GM06990 (cell line): ENCODE data around the gene CLCN5.

Experiments
- DNase-seq: peaks from one replicate; pipeline ENCODE4 v3.0.0-alpha.2; 2011; ENCODE audit not compliant: insufficient read length; ENCODE audit errors: extremely low read depth
- H3K27me3 ChIP-seq: replicated peaks from 2 replicates; pipeline ENCODE4 v1.6.0; 2011; ENCODE audit warnings: low read length; ENCODE audit not compliant: control insufficient read depth, insufficient read depth
- H3K36me3 ChIP-seq: 2 replicates; pipeline ENCODE4 v1.5.1; 2011; ENCODE audit warnings: low read length; ENCODE audit not compliant: control insufficient read depth, insufficient read depth
- H3K4me3 ChIP-seq: replicated peaks from 2 replicates; pipeline ENCODE4 v1.5.1; 2011; ENCODE audit warnings: low read depth, mild to moderate bottlenecking, control low read depth, low read length
- CTCF ChIP-seq: IDR thresholded peaks from 2 replicates; pipeline ENCODE4 v1.5.1; 2011; ENCODE audit warnings: low read length, control low read depth, mild to moderate bottlenecking, inconsistent platforms; ENCODE audit not compliant: insufficient read depth, poor library complexity, severe bottlenecking

Gene CLCN5

GRCh38 chrX:50097071-50097470 lies 174.7 kb downstream of the CLCN5 start:
- H3K4me3 ChIP-seq = no peak overlapping the region
- no peaks in the 10 kb centered on the region for H3K36me3 ChIP-seq
- H3K27me3 ChIP-seq = no peaks in the 10 kb centered on the region
- no peak for DNase-seq
- TF ChIP-seq CTCF = no peak

DNA sequence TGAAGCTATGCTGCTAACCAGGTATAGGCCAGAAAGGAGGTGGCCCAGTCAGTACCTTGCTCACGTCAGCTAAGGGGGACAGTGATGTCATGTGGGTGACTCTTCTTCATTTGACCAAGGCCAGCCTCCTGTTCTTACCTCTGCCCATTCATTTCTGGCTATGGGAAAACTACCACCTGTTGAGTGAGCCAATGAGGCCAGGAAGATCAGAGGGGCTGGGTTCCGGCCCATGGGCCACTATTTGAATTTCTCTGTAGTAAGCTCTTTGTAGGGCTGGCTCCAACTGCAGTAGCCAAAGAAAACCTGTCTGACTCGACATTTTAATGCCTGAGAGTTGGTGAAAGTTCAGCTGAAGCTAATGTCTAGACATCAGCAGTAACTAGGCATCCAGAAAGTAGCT lies 175.8 kb downstream of the CLCN5 start:
- no peak for DNase-seq
- Histone ChIP-seq H3K4me3 (no peak overlapping the region), H3K27me3 (no peaks in the 10 kb centered on the region), H3K36me3 (no peaks in the 10 kb centered on the region)
- no peak for TF ChIP-seq CTCF

GRCh38 chrX:50098749-50099148 lies 176.4 kb downstream of the CLCN5 start:
- no peak for TF ChIP-seq CTCF
- H3K36me3 ChIP-seq = no peaks in the 10 kb centered on the region
- no peak for DNase-seq
- no peak overlapping the region for H3K4me3 ChIP-seq
- no peaks in the 10 kb centered on the region for H3K27me3 ChIP-seq

DNA sequence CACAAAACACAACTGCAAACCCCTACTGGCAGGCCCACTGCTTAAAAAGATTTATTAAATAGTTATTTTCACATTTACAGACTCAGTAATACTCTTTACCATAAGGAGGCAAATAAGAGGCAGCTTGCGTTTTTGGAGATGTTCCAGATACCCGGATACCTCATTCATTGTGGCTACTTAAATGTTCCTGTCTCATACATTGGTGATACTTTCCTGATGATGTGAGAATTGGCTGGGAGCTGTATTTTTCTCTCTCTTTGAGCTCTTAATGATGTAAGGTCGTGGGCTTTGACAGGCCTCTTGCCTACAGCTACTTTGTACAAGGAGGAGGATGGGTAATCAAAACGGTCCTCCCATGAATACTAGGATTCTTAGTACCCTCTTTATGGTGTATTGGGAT lies 176.9 kb downstream of the CLCN5 start:
- Histone ChIP-seq H3K4me3 (no peak overlapping the region), H3K27me3 (no peaks in the 10 kb centered on the region), H3K36me3 (no peaks in the 10 kb centered on the region)
- TF ChIP-seq CTCF = no peak
- no peak for DNase-seq

DNA sequence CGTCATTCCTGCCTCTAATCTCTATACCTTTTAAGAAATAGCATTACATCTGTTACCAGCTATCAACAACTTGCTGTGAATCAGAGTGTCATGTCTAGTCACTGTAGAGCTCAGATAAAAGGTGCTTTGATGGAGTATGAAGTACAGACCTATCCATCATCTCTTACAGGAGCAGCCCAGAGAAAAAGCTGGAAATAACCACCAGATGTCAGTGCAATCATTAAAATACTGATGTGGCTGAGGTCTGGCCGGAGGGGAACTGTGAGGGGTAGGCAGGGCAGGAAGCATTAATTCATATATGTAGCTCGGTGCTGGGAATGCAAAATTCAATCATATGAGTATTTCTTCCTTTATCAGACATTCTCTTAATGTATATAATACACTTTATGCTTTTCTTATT lies 177.8 kb downstream of the CLCN5 start:
- Histone ChIP-seq H3K36me3 (no peaks in the 10 kb centered on the region), H3K27me3 (no peaks in the 10 kb centered on the region), H3K4me3 (no peak overlapping the region)
- TF ChIP-seq CTCF = no peak
- no peak for DNase-seq

DNA sequence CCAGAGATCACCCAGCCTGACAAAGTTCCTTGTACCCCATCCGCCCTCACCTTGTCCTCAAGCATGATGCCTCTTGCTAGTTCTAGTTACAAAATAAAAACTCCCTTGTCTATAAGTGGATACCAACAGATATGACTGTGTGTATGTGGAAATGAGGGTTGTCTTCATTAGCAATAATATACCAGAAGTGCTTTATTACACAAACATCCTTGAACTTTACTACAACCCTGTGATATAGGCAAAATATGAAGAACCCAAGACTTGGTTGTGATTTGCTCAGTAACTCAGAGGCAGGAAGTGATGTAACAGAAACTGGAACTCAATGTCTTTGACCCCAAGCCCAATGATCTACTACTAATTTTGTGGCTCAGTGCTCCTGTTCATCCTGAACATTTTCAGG lies 180.8 kb downstream of the CLCN5 start:
- DNase-seq = no peak
- no peaks in the 10 kb centered on the region for H3K27me3 ChIP-seq
- no peak overlapping the region for H3K4me3 ChIP-seq
- no peak for TF ChIP-seq CTCF
- H3K36me3 ChIP-seq = no peaks in the 10 kb centered on the region
